ENCODE data around the gene EIF2AK3. TPM values are rescaled to one million over a fixed set of nuclear protein-coding genes. Genes with fewer than 3 reads are reported as not detected.

EIF2AK3 gene
- total RNA-seq, 2 donors from 2014 or later, result 32.4 to 34.1 TPM

DNA sequence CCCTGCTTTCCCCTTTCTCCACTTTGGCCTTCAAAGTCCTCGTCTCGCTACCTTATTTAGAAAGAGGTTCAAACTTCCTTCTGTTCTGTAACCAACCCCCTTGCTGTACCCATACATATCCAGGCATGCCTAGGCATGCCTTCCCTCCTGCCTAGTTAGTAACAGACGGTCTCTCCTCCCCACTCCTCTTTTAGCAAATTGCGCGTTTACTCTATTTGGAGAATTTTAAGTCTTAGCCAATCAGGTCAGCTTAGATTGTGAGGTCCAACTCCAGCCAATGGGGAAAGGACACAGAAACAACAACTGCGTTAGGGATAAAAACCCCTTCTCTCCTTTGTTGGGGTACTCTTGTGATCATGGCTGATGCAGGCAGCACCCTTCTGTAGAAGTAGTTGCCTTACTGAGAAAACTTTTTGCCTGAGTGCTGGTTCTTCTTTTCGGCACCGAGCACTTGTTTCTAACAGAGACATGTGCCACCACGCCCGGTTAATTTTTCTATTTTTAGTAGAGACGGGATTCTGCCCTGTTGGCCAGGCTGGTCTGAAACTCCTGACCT is 88.8 kb downstream of the EIF2AK3 start:
- DNase-seq (ENCODE audit: low spot score), result no peak
- no peak overlapping the region for H3K27ac Mint-ChIP-seq
- H3K27me3 Mint-ChIP-seq, result peaks cover 0 to 27% of the 10 kb centered on the region in 2 donors
- H3K9me3 Mint-ChIP-seq, result no peaks in the 10 kb centered on the region
- H3K4me1 Mint-ChIP-seq (ENCODE audit: low read depth in 2 of 2), result no peaks in the 10 kb centered on the region
- no peaks in the 10 kb centered on the region for H3K36me3 Mint-ChIP-seq
- H3K4me3 Mint-ChIP-seq, result no peak overlapping the region
- no peak for ATAC-seq

- Mint-ChIP-seq H3K4me3 (no peak overlapping the region), H3K9me3 (no peaks in the 10 kb centered on the region), H3K27ac (no peak overlapping the region), H3K4me1 (ENCODE audit: low read depth in 2 of 2) (no peaks in the 10 kb centered on the region), H3K36me3 (no peaks in the 10 kb centered on the region), H3K27me3 (peaks cover 0 to 23% of the 10 kb centered on the region in 2 donors)
- no peak for ATAC-seq
- no peak for DNase-seq (ENCODE audit: low spot score)
Measured at GRCh38 chr2:88537640-88538039, 89.6 kb downstream of the EIF2AK3 start.

DNA sequence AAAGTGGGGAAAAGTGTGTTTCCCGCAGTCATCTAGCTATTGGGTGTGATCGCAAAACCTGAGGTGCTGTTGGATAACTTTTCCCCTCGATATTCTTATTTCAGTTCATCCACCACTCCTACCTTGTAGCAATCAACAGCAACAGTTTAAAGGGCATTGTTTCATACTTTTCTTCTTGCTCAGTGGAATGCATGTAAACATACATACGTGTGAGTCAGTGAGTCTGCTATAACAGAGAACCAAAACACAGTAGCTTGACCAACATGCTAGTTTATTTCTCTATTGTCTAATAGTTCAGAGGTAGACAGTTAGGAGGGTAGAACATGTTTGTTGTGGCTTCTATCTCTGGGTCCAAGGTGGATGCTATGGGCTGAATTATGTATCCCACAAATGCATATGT is 97.2 kb downstream of the EIF2AK3 start:
- DNase-seq (ENCODE audit: low spot score), result no peak
- Mint-ChIP-seq H3K9me3 (no peaks in the 10 kb centered on the region), H3K36me3 (no peaks in the 10 kb centered on the region)

GRCh38 chr2:88521445-88522073 is 105.7 kb downstream of the EIF2AK3 start:
- H3K27ac Mint-ChIP-seq, result no peak overlapping the region
- H3K4me3 Mint-ChIP-seq, result no peak overlapping the region
- ATAC-seq, result peak in 1 of 2 donors; percentile 33
- H3K9me3 Mint-ChIP-seq, result no peaks in the 10 kb centered on the region
- no peaks in the 10 kb centered on the region for H3K36me3 Mint-ChIP-seq
- no peaks in the 10 kb centered on the region for H3K4me1 Mint-ChIP-seq (ENCODE audit: low read depth in 2 of 2)
- H3K27me3 Mint-ChIP-seq, result peaks cover 14 to 24% of the 10 kb centered on the region in 2 donors
- no peak for DNase-seq (ENCODE audit: low spot score)

More for the DNA sequence above, 97.2 kb downstream of the EIF2AK3 start:
- Mint-ChIP-seq H3K27ac (no peak overlapping the region), H3K27me3 (peaks cover 4 to 8% of the 10 kb centered on the region in 2 donors), H3K4me3 (no peak overlapping the region), H3K4me1 (ENCODE audit: low read depth in 2 of 2) (no peaks in the 10 kb centered on the region)
- ATAC-seq, result no peak

DNA sequence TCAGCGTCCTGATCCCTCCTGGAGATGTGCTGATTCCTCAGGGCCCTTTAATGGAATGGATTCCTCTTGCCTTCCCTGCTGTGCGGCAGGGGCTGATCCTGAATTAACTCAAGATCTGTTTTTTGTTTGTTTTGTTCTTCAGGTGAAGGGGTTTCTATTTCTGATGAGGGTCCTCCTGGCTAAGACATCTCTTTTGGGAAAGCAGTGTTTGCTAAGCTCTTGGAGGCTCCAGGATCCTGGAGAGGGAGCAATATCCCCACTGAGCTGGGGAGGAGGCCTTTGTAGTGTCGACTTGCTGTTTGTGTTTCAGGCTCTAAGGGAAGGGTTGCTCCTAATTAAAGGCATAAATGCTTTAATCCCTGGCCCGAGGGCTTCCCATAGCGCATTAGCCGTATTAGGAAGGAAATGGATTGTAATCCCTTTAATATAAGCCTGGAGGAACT is 109.5 kb downstream of the EIF2AK3 start:
- Mint-ChIP-seq H3K27me3 (peaks cover 18 to 19% of the 10 kb centered on the region in 2 donors), H3K9me3 (no peaks in the 10 kb centered on the region), H3K4me1 (ENCODE audit: low read depth in 2 of 2) (no peaks in the 10 kb centered on the region), H3K36me3 (no peaks in the 10 kb centered on the region), H3K4me3 (no peak overlapping the region), H3K27ac (no peak overlapping the region)
- ATAC-seq (no peak), DNase-seq (ENCODE audit: low spot score) (no peak)

Other genes starting within 250 kb of the EIF2AK3 start
- not detected for gene FOXI3, start 174.8 kb downstream of the EIF2AK3 start, total RNA-seq
- 10 to 100 TPM; 44.6 to 53.5 TPM for gene RPIA, start 64.2 kb upstream of the EIF2AK3 start, total RNA-seq